Epithelial cell of esophagus (primary cell): Measurements from ENCODE around the gene NBR1.

Experiments used
- DNase-seq: peaks from one replicate; pipeline ENCODE4 v3.0.0; 2010; ENCODE audit warnings: low read depth
- H3K4me3 ChIP-seq: 2 replicates; pipeline ENCODE4 v1.5.1; 2011; ENCODE audit warnings: mild to moderate bottlenecking, low read length, control low read depth
- CTCF ChIP-seq: IDR thresholded peaks from 2 replicates; pipeline ENCODE4 v1.5.1; 2011; ENCODE audit warnings: low read depth, mild to moderate bottlenecking, low read length, control low read depth, inconsistent platforms; ENCODE audit not compliant: insufficient read depth; ENCODE audit errors: missing control alignments

The NBR1 gene

DNA sequence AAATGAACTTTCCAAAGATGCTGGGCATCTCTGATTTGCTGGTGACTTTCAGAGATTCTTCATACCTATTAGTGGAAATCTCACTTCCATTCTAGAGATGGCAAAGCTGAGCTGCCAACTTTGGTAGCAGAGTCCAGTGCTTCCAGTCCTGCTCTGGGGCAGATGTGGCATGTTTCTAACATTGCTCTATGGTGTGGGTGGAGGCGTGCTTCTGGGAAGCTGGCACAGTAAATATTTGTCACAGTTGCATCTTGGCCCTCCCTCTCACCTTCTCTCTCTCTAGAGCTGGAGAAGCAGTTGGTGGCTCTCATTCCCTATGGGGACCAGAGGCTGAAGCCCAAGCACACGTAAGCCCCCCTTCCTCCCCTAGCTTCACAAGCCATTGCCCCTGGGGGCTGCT, 42.5 kb downstream of the NBR1 start:
- DNase-seq = no peak
- no peak overlapping the region for H3K4me3 ChIP-seq
- TF ChIP-seq CTCF = no peak

GRCh38 chr17:43215341-43215740, 44.3 kb downstream of the NBR1 start:
- DNase-seq = no peak
- no peak overlapping the region for H3K4me3 ChIP-seq
- no peak for TF ChIP-seq CTCF

GRCh38 chr17:43216369-43216761, 45.4 kb downstream of the NBR1 start:
- DNase-seq = no peak
- TF ChIP-seq CTCF = no peak
- H3K4me3 ChIP-seq = no peak overlapping the region

DNA sequence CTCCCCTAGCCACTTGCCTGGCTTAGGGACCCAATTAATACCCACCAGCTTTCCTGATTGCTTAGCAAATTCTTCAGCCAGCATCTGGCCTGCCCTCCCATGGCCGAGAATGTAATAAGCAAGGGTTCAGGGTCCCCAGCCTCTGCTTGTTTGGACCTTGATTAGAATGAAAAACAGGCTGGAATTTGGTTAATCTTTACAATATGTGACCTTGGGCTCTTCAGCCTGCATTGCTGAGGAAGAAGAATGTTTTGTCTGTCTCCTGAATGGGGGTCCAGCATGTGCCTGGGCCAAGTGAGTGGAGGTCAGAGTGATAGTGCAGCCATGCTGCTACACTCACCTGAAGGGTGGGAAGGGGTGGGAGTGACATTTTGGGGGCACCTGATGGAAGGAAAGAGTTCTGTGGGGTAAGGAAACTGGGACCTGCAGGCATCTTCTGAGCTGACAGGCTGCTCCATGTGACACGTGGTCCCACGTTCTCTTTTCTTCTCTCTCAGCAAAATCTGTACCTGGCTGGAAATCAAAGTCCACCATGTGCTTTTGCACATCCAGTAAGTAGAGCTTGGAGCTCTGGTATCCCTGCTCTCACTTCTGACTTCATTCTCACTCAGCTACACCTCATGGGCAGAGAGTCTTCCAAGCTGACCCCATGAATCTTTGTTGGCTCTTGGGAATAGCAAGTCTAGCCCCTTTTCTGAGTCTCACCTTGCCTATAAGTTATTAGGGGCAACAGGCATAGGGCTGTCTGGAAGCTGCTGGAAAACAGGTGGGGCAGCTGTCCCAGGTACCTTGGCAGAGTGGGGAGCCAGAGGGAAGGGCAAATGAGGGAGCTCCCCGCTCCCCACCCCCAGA, 46.0 kb downstream of the NBR1 start:
- TF ChIP-seq CTCF = no peak
- no peak overlapping the region for H3K4me3 ChIP-seq
- no peak for DNase-seq

- H3K4me3 ChIP-seq = no peak overlapping the region
- no peak for TF ChIP-seq CTCF
- no peak for DNase-seq
Observed at GRCh38 chr17:43217614-43218087, 46.6 kb downstream of the NBR1 start.

DNA sequence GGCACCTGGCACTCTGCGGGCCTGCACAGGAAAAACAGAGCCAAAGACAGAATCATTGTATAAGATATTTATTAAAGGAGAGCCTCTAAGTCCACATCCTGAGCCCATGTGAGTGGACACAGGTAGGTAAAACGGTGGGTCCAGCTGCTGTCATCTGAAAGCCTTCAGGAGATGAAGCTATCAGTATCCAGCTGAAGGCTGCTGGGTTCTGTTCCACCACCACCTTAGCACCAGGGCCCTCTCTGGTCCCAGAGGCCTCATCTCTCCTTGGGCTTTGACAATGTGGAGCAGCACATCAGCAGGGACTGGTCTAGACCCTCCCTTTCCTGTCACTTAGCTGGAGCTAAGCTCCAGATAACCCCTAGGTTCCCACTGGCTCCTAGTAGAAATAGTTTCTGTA, 48.0 kb downstream of the NBR1 start:
- no peak for TF ChIP-seq CTCF
- no peak for DNase-seq
- H3K4me3 ChIP-seq = no peak overlapping the region
